ENCODE measurements around the gene PMEL. TPM values are rescaled to one million over a fixed set of nuclear protein-coding genes. Genes with fewer than 3 reads are reported as not detected.
A peak's percentile ranks its signal among the peaks of the same experiment; 100 is the strongest.
"Not testable (repeated sequence)": the region's sequence is repeated elsewhere in the genome, so short reads cannot be mapped to it uniquely, and the experiment has no call there.

The PMEL gene
- total RNA-seq, 2 donors from 2014 or later = 0.67 to 1.1 TPM

- no peak for TF ChIP-seq CTCF (IDR thresholded peaks at IDR 0.05)
- no peaks in the 10 kb centered on the region for H3K27me3 ChIP-seq
- no peaks in the 10 kb centered on the region for H3K9me3 ChIP-seq
- peak within 1 kb of the TSS; percentile 94 to 99 for H3K27ac ChIP-seq
- peak within 1 kb of the TSS; percentile 78 to 93 for H3K4me3 ChIP-seq
- no peaks in the 10 kb centered on the region for H3K36me3 ChIP-seq
- DNase-seq (ENCODE audit: low spot score) = peak; percentile 93
- H3K4me1 ChIP-seq = peaks cover 0 to 44% of the 10 kb centered on the region in 2 donors
Measured at GRCh38 chr12:55927588-55928502, 38.0 kb downstream of the PMEL start, which contains the start of gene PYM1. TSS of gene PYM1 (minus strand) at chr12:55927894. CDS start at chr12:55927761, 133 bp downstream.

GRCh38 chr12:55926738-55927587 lies 38.9 kb downstream of the PMEL start:
- H3K27ac ChIP-seq = peak overlapping the region; percentile 94 to 99
- DNase-seq (ENCODE audit: low spot score) = peak; percentile 91
- no peaks in the 10 kb centered on the region for H3K9me3 ChIP-seq
- peak overlapping the region; percentile 78 to 93 for H3K4me3 ChIP-seq
- no peaks in the 10 kb centered on the region for H3K36me3 ChIP-seq
- peaks cover 0 to 37% of the 10 kb centered on the region in 2 donors for H3K4me1 ChIP-seq
- TF ChIP-seq CTCF (IDR thresholded peaks at IDR 0.05) = peak; percentile 84 to 90
- H3K27me3 ChIP-seq = no peaks in the 10 kb centered on the region

GRCh38 chr12:55925870-55926737 lies 39.7 kb downstream of the PMEL start:
- no peak for TF ChIP-seq CTCF (IDR thresholded peaks at IDR 0.05)
- H3K27ac ChIP-seq = peak overlapping the region; percentile 94 to 99
- H3K4me3 ChIP-seq = peak overlapping the region; percentile 78 to 93
- peaks cover 0 to 35% of the 10 kb centered on the region in 2 donors for H3K4me1 ChIP-seq
- no peaks in the 10 kb centered on the region for H3K36me3 ChIP-seq
- DNase-seq (ENCODE audit: low spot score) = no peak
- no peaks in the 10 kb centered on the region for H3K9me3 ChIP-seq
- H3K27me3 ChIP-seq = no peaks in the 10 kb centered on the region

GRCh38 chr12:55925371-55925770 lies 40.5 kb downstream of the PMEL start:
- Histone ChIP-seq H3K36me3 (no peaks in the 10 kb centered on the region), H3K4me3 (no peak overlapping the region), H3K4me1 (peaks cover 0 to 32% of the 10 kb centered on the region in 2 donors), H3K27me3 (no peaks in the 10 kb centered on the region), H3K9me3 (no peaks in the 10 kb centered on the region), H3K27ac (no peak overlapping the region)
- no peak for TF ChIP-seq CTCF (IDR thresholded peaks at IDR 0.05)
- no peak for DNase-seq (ENCODE audit: low spot score)

GRCh38 chr12:55923648-55924047 lies 42.2 kb downstream of the PMEL start:
- not testable (repeated sequence) for H3K36me3 ChIP-seq; DNase-seq (ENCODE audit: low spot score); H3K27ac ChIP-seq; H3K27me3 ChIP-seq; H3K9me3 ChIP-seq; H3K4me3 ChIP-seq
- peaks cover 0 to 21% of the 10 kb centered on the region in 2 donors for H3K4me1 ChIP-seq

Measured in right atrium auricular region (tissue), 2 donors.